Measurements from ENCODE around the gene MAB21L4. TPM values are rescaled to one million over a fixed set of nuclear protein-coding genes. Genes with fewer than 3 reads are reported as not detected.

Gene MAB21L4
- total and polyA plus RNA-seq, 2 donors (not counting 3 experiments of a cell fraction or from before 2014, with no cell fraction given): not detected

- no TSS peak for BruUV-seq (replicated peaks)
- H2AFZ ChIP-seq (ENCODE audit: low read depth, low read length): no peak overlapping the region
- DNase-seq (ENCODE audit: low read depth, low spot score): no peak
- ChIA-PET CTCF (interaction anchor here (0.7 to 2.7 kb wide), 29 partner anchors 10 to 779 kb away, joined by 3 to 78 read pairs (median 5); partner anchors contain the start of genes CAPN10 and DUSP28), POLR2A (no interaction called here)
- dilution Hi-C loops (cut with MboI; ENCODE audit: extremely low pct_ligation_motif_present, low sequenced_read_pairs): no loop called here
- H4K20me1 ChIP-seq (replicated peaks; ENCODE audit: control insufficient read depth, extremely low read depth, insufficient read depth, low read length): no peaks in the 10 kb centered on the region
- H3K9ac ChIP-seq (replicated peaks; ENCODE audit: extremely low read depth, insufficient read depth, low read length): no peak overlapping the region
- no peaks in the 10 kb centered on the region for H3K9me1 ChIP-seq (replicated peaks; ENCODE audit: control insufficient read depth, extremely low read depth, insufficient read depth, low read length)
- no peaks in the 10 kb centered on the region for H3K79me2 ChIP-seq (ENCODE audit: control insufficient read depth, insufficient read depth, low read length)
- peaks cover 0 to 4% of the 10 kb centered on the region in 2 experiments for H3K27me3 ChIP-seq (ENCODE audit: control insufficient read depth in 2 of 2, insufficient read depth in 2 of 2, low read length in 2 of 2)
- intact Hi-C loops (cut with micrococcal nuclease): loop anchor here (1.0 kb wide), 2 partner anchors 325 to 606 kb away; no protein-coding TSS in a partner anchor
- no peak overlapping the region for H3K27ac ChIP-seq (ENCODE audit: insufficient read depth, low read depth, low read length)
- H3K4me1 ChIP-seq (ENCODE audit: control insufficient read depth, extremely low read depth, insufficient read depth, low read length): no peaks in the 10 kb centered on the region
- no peaks in the 10 kb centered on the region for H3K36me3 ChIP-seq (ENCODE audit: control insufficient read depth in 2 of 2, extremely low read depth in 1 of 2, insufficient read depth in 2 of 2, low read length in 2 of 2)
- TF ChIP-seq CTCF (IDR thresholded peaks at IDR 0.05; ENCODE audit: extremely low read depth in 1 of 2, insufficient read depth in 1 of 2, low read depth in 1 of 2, low read length in 2 of 2): no peak
- no peak for FAIRE-seq
- H3K4me3 ChIP-seq (replicated peaks in 1 of 3; ENCODE audit: insufficient read depth in 1 of 3, low read depth in 1 of 3, low read length in 3 of 3): no peak overlapping the region
- H3K4me2 ChIP-seq (ENCODE audit: insufficient read depth, low read length): no peak overlapping the region
- no peaks in the 10 kb centered on the region for H3K9me3 ChIP-seq (replicated peaks; ENCODE audit: control insufficient read depth, insufficient read depth, low read length)
These were observed 56.5 kb downstream of the MAB21L4 start for GRCh38 chr2:240839152-240840143.

- no TSS peak for BruUV-seq (replicated peaks)
- no peak for FAIRE-seq
- dilution Hi-C loops (cut with MboI; ENCODE audit: extremely low pct_ligation_motif_present, low sequenced_read_pairs): no loop called here
These were observed 58.3 kb downstream of the MAB21L4 start for GRCh38 chr2:240837621-240838020.

More at GRCh38 chr2:240837621-240838020, 58.3 kb downstream of the MAB21L4 start:
- Histone ChIP-seq H3K4me1 (ENCODE audit: control insufficient read depth, extremely low read depth, insufficient read depth, low read length) (no peaks in the 10 kb centered on the region), H2AFZ (ENCODE audit: low read depth, low read length) (no peak overlapping the region), H3K9me1 (replicated peaks; ENCODE audit: control insufficient read depth, extremely low read depth, insufficient read depth, low read length) (no peaks in the 10 kb centered on the region), H3K27me3 (ENCODE audit: control insufficient read depth in 2 of 2, insufficient read depth in 2 of 2, low read length in 2 of 2) (no peaks in the 10 kb centered on the region), H3K9me3 (replicated peaks; ENCODE audit: control insufficient read depth, insufficient read depth, low read length) (no peaks in the 10 kb centered on the region), H3K4me3 (replicated peaks in 1 of 3; ENCODE audit: insufficient read depth in 1 of 3, low read depth in 1 of 3, low read length in 3 of 3) (no peak overlapping the region), H3K27ac (ENCODE audit: insufficient read depth, low read depth, low read length) (no peak overlapping the region), H3K4me2 (ENCODE audit: insufficient read depth, low read length) (no peak overlapping the region), H4K20me1 (replicated peaks; ENCODE audit: control insufficient read depth, extremely low read depth, insufficient read depth, low read length) (no peaks in the 10 kb centered on the region), H3K9ac (replicated peaks; ENCODE audit: extremely low read depth, insufficient read depth, low read length) (no peak overlapping the region), H3K79me2 (ENCODE audit: control insufficient read depth, insufficient read depth, low read length) (no peaks in the 10 kb centered on the region), H3K36me3 (ENCODE audit: control insufficient read depth in 2 of 2, extremely low read depth in 1 of 2, insufficient read depth in 2 of 2, low read length in 2 of 2) (no peaks in the 10 kb centered on the region)
- TF ChIP-seq POLR2AphosphoS5 (IDR thresholded peaks at IDR 0.05; ENCODE audit: insufficient read depth, low read depth, low read length): no peak
- TF ChIP-seq GATA2 (IDR thresholded peaks at IDR 0.05; ENCODE audit: insufficient read depth, insufficient read length, low read depth, low read length): no peak
- TF ChIP-seq MYC (IDR thresholded peaks at IDR 0.05; ENCODE audit: low read depth, low read length): no peak
- no peak for TF ChIP-seq EZH2 (IDR thresholded peaks at IDR 0.05; ENCODE audit: borderline replicate concordance, low read depth, low read length, severe bottlenecking)
- CTCF ChIA-PET: no interaction called here
- DNase-seq (ENCODE audit: low read depth, low spot score): no peak
- intact Hi-C loops (cut with micrococcal nuclease): no loop called here
- POLR2A ChIA-PET: no interaction called here

Data from endothelial cell of umbilical vein (primary cell).